OCI-LY7 (cell line): ENCODE measurements around the gene LEF1.

Source experiments
- CTCF ChIP-seq: fragments of 200-600 bp; sonication (generic); conservative IDR thresholded peaks from 2 replicates; pipeline ENCODE4 v1.5.1; 2014; ENCODE audit warnings: mild to moderate bottlenecking, antibody characterized with exemption, low read length, moderate library complexity, mixed read lengths
- EZH2phosphoT487 ChIP-seq: fragments of 200-600 bp; sonication (generic); IDR thresholded peaks from 2 replicates; pipeline ENCODE4 v1.6.1; 2018; ENCODE audit warnings: low read depth, borderline replicate concordance, mild to moderate bottlenecking, mixed run types, antibody characterized with exemption, low read length, moderate library complexity, mixed read lengths

- TF ChIP-seq CTCF: no peak
- TF ChIP-seq EZH2phosphoT487: no peak
Measured at GRCh38 chr4:108135549-108136209, 33.1 kb downstream of the LEF1 start.
